Amniotic stem cell (primary cell): ENCODE data around the gene KCTD8.
"Not testable (repeated sequence)": the region's sequence is repeated elsewhere in the genome, so short reads cannot be mapped to it uniquely, and the experiment has no call there.

ENCODE experiments used
- DNase-seq: peaks from one replicate; lab custom pipeline; 2025; lab: John Stamatoyannopoulos, UW

Gene KCTD8

GRCh38 chr4:44326741-44327140 is 121.9 kb downstream of the KCTD8 start:
- DNase-seq: no peak

- no peak for DNase-seq
Observed at GRCh38 chr4:44320833-44321232, 127.8 kb downstream of the KCTD8 start.

GRCh38 chr4:44319129-44319528 is 129.5 kb downstream of the KCTD8 start:
- no peak for DNase-seq

- no peak for DNase-seq
Observed at GRCh38 chr4:44313702-44314101, 134.9 kb downstream of the KCTD8 start.

- DNase-seq: no peak
Observed at GRCh38 chr4:44287505-44287904, 161.1 kb downstream of the KCTD8 start.

GRCh38 chr4:44279469-44279868 is 169.1 kb downstream of the KCTD8 start:
- no peak for DNase-seq

GRCh38 chr4:44279066-44279465 is 169.5 kb downstream of the KCTD8 start:
- DNase-seq: no peak

GRCh38 chr4:44257461-44257860 is 191.1 kb downstream of the KCTD8 start:
- DNase-seq: no peak

- DNase-seq: no peak
Observed at GRCh38 chr4:44256414-44256813, 192.2 kb downstream of the KCTD8 start.

- no peak for DNase-seq
Observed at GRCh38 chr4:44237643-44238042, 211.0 kb downstream of the KCTD8 start.

- no peak for DNase-seq
Observed at GRCh38 chr4:44235897-44236296, 212.7 kb downstream of the KCTD8 start.

- no peak for DNase-seq
Observed at GRCh38 chr4:44232262-44232661, 216.3 kb downstream of the KCTD8 start.

- no peak for DNase-seq
Observed at GRCh38 chr4:44231006-44231405, 217.6 kb downstream of the KCTD8 start.

GRCh38 chr4:44228326-44228725 is 220.3 kb downstream of the KCTD8 start:
- DNase-seq: no peak

GRCh38 chr4:44221407-44221806 is 227.2 kb downstream of the KCTD8 start:
- DNase-seq: no peak

GRCh38 chr4:44210750-44211149 is 237.9 kb downstream of the KCTD8 start:
- no peak for DNase-seq

GRCh38 chr4:44196796-44197195 is 251.8 kb downstream of the KCTD8 start:
- DNase-seq: no peak

- no peak for DNase-seq
Observed at GRCh38 chr4:44194365-44194764, 254.2 kb downstream of the KCTD8 start.

- no peak for DNase-seq
Observed at GRCh38 chr4:44186850-44187246, 261.8 kb downstream of the KCTD8 start.

- no peak for DNase-seq
Observed at GRCh38 chr4:44186096-44186849, 262.3 kb downstream of the KCTD8 start.

- not testable (repeated sequence) for DNase-seq
Observed at GRCh38 chr4:44181491-44182349, 266.9 kb downstream of the KCTD8 start.

- not testable (repeated sequence) for DNase-seq
Observed at GRCh38 chr4:44167766-44168165, 280.8 kb downstream of the KCTD8 start.

GRCh38 chr4:44165938-44166337 is 282.7 kb downstream of the KCTD8 start:
- no peak for DNase-seq
